Endothelial cell of umbilical vein (primary cell): ENCODE data around the gene PAX2.

Experiments used
- EZH2 ChIP-seq: IDR thresholded peaks from 2 replicates; pipeline ENCODE4 v1.6.1; 2012; ENCODE audit warnings: borderline replicate concordance, low read depth, mild to moderate bottlenecking, moderate library complexity, low read length, inconsistent platforms; ENCODE audit not compliant: severe bottlenecking
- FOS ChIP-seq: IDR thresholded peaks from 2 replicates; pipeline ENCODE4 v1.6.1; 2011; ENCODE audit warnings: mild to moderate bottlenecking, low read length, moderate library complexity, borderline replicate concordance; ENCODE audit not compliant: insufficient read depth
- MYC ChIP-seq: IDR thresholded peaks from one replicate; pipeline ENCODE4 v1.6.1; 2011; ENCODE audit warnings: mild to moderate bottlenecking, low read depth, low read length
- POLR2A ChIP-seq: IDR thresholded peaks from 2 replicates; pipeline ENCODE4 v1.6.1; 2012; ENCODE audit warnings: low read depth, mild to moderate bottlenecking, control low read depth, low read length
- POLR2AphosphoS5 ChIP-seq: IDR thresholded peaks from 2 replicates; pipeline ENCODE4 v1.6.1; 2012; ENCODE audit warnings: low read depth, mild to moderate bottlenecking, control low read depth, low read length, moderate library complexity; ENCODE audit not compliant: insufficient read depth
- TF ChIP-seq, protein P1 (sequence below), 2 donors: IDR thresholded peaks; 1 replicate in 1 of 2; 2 replicates in 1 of 2; pipeline ENCODE4 v1.5.1; 2011; ENCODE audit warnings: low read length in 2 of 2, mild to moderate bottlenecking in 2 of 2, moderate library complexity in 2 of 2, control low read depth in 1 of 2, inconsistent platforms in 1 of 2, low read depth in 1 of 2; ENCODE audit not compliant: insufficient read depth in 1 of 2; ENCODE audit errors: extremely low read depth in 1 of 2

DNA sequence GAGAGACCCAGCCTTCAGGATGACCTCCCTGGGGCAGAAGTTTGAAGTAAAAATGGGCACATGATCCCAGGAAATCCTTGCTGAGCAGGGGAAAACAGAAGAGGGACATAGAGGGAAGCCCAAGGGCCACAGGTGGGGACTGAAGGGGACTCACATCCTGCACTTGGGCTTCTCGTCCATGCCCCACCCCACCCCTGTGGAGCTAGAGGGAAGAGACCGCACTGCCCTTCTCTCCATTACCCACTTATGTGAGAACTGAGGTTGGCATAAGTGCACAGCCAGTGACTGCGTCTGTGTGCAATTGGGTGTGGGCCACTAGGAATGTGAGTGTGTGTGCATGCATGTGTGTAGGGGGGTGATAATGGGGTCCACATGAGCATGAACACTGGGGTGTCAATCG lies 124.0 kb downstream of the PAX2 start:
- TF ChIP-seq POLR2AphosphoS5 (no peak), POLR2A (no peak), EZH2 (no peak), FOS (no peak), MYC (no peak)
- TF ChIP-seq, protein P1, sequence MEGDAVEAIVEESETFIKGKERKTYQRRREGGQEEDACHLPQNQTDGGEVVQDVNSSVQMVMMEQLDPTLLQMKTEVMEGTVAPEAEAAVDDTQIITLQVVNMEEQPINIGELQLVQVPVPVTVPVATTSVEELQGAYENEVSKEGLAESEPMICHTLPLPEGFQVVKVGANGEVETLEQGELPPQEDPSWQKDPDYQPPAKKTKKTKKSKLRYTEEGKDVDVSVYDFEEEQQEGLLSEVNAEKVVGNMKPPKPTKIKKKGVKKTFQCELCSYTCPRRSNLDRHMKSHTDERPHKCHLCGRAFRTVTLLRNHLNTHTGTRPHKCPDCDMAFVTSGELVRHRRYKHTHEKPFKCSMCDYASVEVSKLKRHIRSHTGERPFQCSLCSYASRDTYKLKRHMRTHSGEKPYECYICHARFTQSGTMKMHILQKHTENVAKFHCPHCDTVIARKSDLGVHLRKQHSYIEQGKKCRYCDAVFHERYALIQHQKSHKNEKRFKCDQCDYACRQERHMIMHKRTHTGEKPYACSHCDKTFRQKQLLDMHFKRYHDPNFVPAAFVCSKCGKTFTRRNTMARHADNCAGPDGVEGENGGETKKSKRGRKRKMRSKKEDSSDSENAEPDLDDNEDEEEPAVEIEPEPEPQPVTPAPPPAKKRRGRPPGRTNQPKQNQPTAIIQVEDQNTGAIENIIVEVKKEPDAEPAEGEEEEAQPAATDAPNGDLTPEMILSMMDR (IDR thresholded peaks at IDR 0.05; ENCODE audit: extremely low read depth in 1 of 2, insufficient read depth in 1 of 2, low read depth in 1 of 2, low read length in 2 of 2), result no peak
